IMR-90 (cell line): ENCODE results near the gene NRDC. TPM values are rescaled to one million over a fixed set of nuclear protein-coding genes. Genes with fewer than 3 reads are reported as not detected.

ENCODE experiments used
- ATAC-seq: fragments of 200-7000 bp; cut with Tn5 transposase; 2 replicates; pipeline ENCODE4 v1.9.1; 2020; ENCODE audit warnings: low read depth, mild to moderate bottlenecking, moderate library complexity
- BruUV-seq: library from RNA; stranded (reverse); fragments of 400-500 nt; replicated peaks from 2 replicates; lab custom pipeline; 2021; lab: Mats Ljungman, UMichigan
- CTCF ChIA-PET: fragments of 300-600 bp; formaldehyde crosslinking; extraction: SDS; loops from one replicate; lab custom pipeline; 2021; ENCODE audit warnings: antibody characterized with exemption; lab: Yijun Ruan, JAX
- POLR2A ChIA-PET: fragments of 300-600 bp; sonication (Branson Sonifier 250); formaldehyde crosslinking; loops from one replicate; lab custom pipeline; 2022; ENCODE audit warnings: antibody characterized with exemption; ENCODE audit not compliant: unreplicated experiment; lab: Charles Lee
- DNase-seq: peaks from one replicate; pipeline ENCODE4 v3.0.0; 2013
- H2AFZ ChIP-seq: replicated peaks from 2 replicates; pipeline ENCODE3; 2013; ENCODE audit warnings: low read length, mild to moderate bottlenecking; ENCODE audit not compliant: poor library complexity
- H2AK5ac ChIP-seq: 2 replicates; pipeline ENCODE4 v1.6.1; 2013; ENCODE audit warnings: low read depth, low read length, inconsistent platforms
- H2AK9ac ChIP-seq: replicated peaks from 2 replicates; pipeline ENCODE3; 2013; ENCODE audit warnings: mild to moderate bottlenecking, low read depth, low read length, moderate library complexity; ENCODE audit not compliant: poor library complexity
- H2BK120ac ChIP-seq: 2 replicates; pipeline ENCODE4 v1.6.1; 2013; ENCODE audit warnings: low read depth, low read length, inconsistent platforms
- H2BK15ac ChIP-seq: 3 replicates; pipeline ENCODE4 v1.6.1; 2013; ENCODE audit warnings: low read depth, low read length, inconsistent platforms
- H2BK20ac ChIP-seq: 2 replicates; pipeline ENCODE4 v1.6.1; 2013; ENCODE audit warnings: low read depth, mild to moderate bottlenecking, inconsistent platforms, low read length, moderate library complexity
- H2BK5ac ChIP-seq: 2 replicates; pipeline ENCODE4 v1.6.1; 2013; ENCODE audit warnings: mild to moderate bottlenecking, low read depth, low read length, inconsistent platforms; ENCODE audit not compliant: poor library complexity, severe bottlenecking
- H3K14ac ChIP-seq: replicated peaks from 2 replicates; pipeline ENCODE4 v1.6.1; 2013; ENCODE audit warnings: low read depth, low read length, inconsistent platforms
- H3K18ac ChIP-seq: 2 replicates; pipeline ENCODE4 v1.6.1; 2013; ENCODE audit warnings: low read depth, low read length, control low read depth
- H3K23ac ChIP-seq: 2 replicates; pipeline ENCODE4 v1.6.1; 2013; ENCODE audit warnings: low read depth, low read length, inconsistent platforms
- H3K27ac ChIP-seq: 2 replicates; pipeline ENCODE4 v1.5.1; 2013; ENCODE audit warnings: mild to moderate bottlenecking, control low read depth, low read length; ENCODE audit not compliant: insufficient read depth
- H3K27me3 ChIP-seq: 2 replicates; pipeline ENCODE4 v1.6.1; 2013; ENCODE audit warnings: low read length; ENCODE audit not compliant: control insufficient read depth, insufficient read depth
- H3K36me3 ChIP-seq: 2 replicates; pipeline ENCODE4 v1.6.1; 2013; ENCODE audit warnings: low read length, mixed read lengths; ENCODE audit not compliant: control insufficient read depth, insufficient read depth
- H3K4ac ChIP-seq: 2 replicates; pipeline ENCODE4 v1.6.1; 2013; ENCODE audit warnings: low read depth, low read length, inconsistent platforms
- H3K4me1 ChIP-seq: 2 replicates; pipeline ENCODE4 v1.6.1; 2013; ENCODE audit warnings: low read length, mixed read lengths; ENCODE audit not compliant: control insufficient read depth, insufficient read depth
- H3K4me2 ChIP-seq: 2 replicates; pipeline ENCODE4 v1.6.1; 2013; ENCODE audit warnings: low read depth, mild to moderate bottlenecking, control low read depth, low read length, moderate library complexity
- H3K4me3 ChIP-seq: 2 replicates; pipeline ENCODE4 v1.5.1; 2013; ENCODE audit warnings: low read depth, mild to moderate bottlenecking, control low read depth, low read length, moderate library complexity; ENCODE audit not compliant: insufficient read depth
- H3K56ac ChIP-seq: 2 replicates; pipeline ENCODE4 v1.6.1; 2013; ENCODE audit warnings: low read length, inconsistent platforms; ENCODE audit not compliant: insufficient read depth; ENCODE audit errors: extremely low read depth
- H3K79me1 ChIP-seq, 2 experiments: 2 replicates each; pipeline ENCODE4 v1.6.1; 2013; ENCODE audit warnings: low read length in 2 of 2, inconsistent platforms in 1 of 2, low read depth in 1 of 2
- H3K9ac ChIP-seq: 2 replicates; pipeline ENCODE4 v1.6.1; 2013; ENCODE audit warnings: low read depth, low read length, control low read depth
- H3K9me1 ChIP-seq: 2 replicates; pipeline ENCODE4 v1.6.1; 2013; ENCODE audit warnings: low read length, inconsistent platforms; ENCODE audit not compliant: insufficient read depth
- H3K9me3 ChIP-seq: 2 replicates; pipeline ENCODE4 v1.6.1; 2013; ENCODE audit warnings: low read length; ENCODE audit not compliant: control insufficient read depth, insufficient read depth
- H4K20me1 ChIP-seq: 2 replicates; pipeline ENCODE4 v1.6.1; 2013; ENCODE audit warnings: low read length, inconsistent platforms; ENCODE audit not compliant: insufficient read depth
- H4K5ac ChIP-seq: 2 replicates; pipeline ENCODE4 v1.6.1; 2013; ENCODE audit warnings: mild to moderate bottlenecking, low read depth, low read length, control low read depth
- H4K8ac ChIP-seq, 2 experiments: 2 replicates each; pipeline ENCODE4 v1.6.1; 2013; ENCODE audit warnings: low read depth in 2 of 2, low read length in 2 of 2, control low read depth in 1 of 2, inconsistent platforms in 1 of 2
- H4K91ac ChIP-seq: 2 replicates; pipeline ENCODE4 v1.6.1; 2013; ENCODE audit warnings: low read depth, low read length, inconsistent platforms; ENCODE audit not compliant: insufficient read depth
- MAZ ChIP-seq: IDR thresholded peaks from 2 replicates; pipeline ENCODE4 v1.6.1; 2012; ENCODE audit warnings: low read depth, mild to moderate bottlenecking, low read length, improper control_type of control experiment, moderate library complexity, borderline replicate concordance
- MXI1 ChIP-seq: IDR thresholded peaks from 2 replicates; pipeline ENCODE4 v1.6.1; 2012; ENCODE audit warnings: low read depth, mild to moderate bottlenecking, low read length, moderate library complexity, borderline replicate concordance
- NFE2L2 ChIP-seq: fragments of 150-350 bp; IDR thresholded peaks from 2 replicates; pipeline ENCODE4 v1.6.1; 2016; ENCODE audit warnings: low read depth, mild to moderate bottlenecking, low read length
- POLR2A ChIP-seq: IDR thresholded peaks from 2 replicates; pipeline ENCODE4 v1.6.1; 2012; ENCODE audit warnings: mild to moderate bottlenecking, low read depth, low read length
- RAD21 ChIP-seq: IDR thresholded peaks from 2 replicates; pipeline ENCODE4 v1.6.1; 2012; ENCODE audit warnings: low read length, improper control_type of control experiment
- RCOR1 ChIP-seq: IDR thresholded peaks from 2 replicates; pipeline ENCODE4 v1.6.1; 2012; ENCODE audit warnings: mild to moderate bottlenecking, low read length, improper control_type of control experiment; ENCODE audit not compliant: insufficient replicate concordance
- RFX5 ChIP-seq: IDR thresholded peaks from 2 replicates; pipeline ENCODE4 v1.8.0; 2012; ENCODE audit warnings: low read depth, mild to moderate bottlenecking, low read length, moderate library complexity
- WGBS, 2 experiments: methylation state at CpG; one replicate each; pipeline versions ENCODE4 v1.1.5 to v1.1.7; 2013; ENCODE audit warnings: missing lambda C conversion rate in 2 of 2; ENCODE audit not compliant: insufficient read length in 1 of 2; ENCODE audit errors: extremely low coverage in 2 of 2; 5-methylcytosine and 5-hydroxymethylcytosine counted together
- dilution Hi-C: fragments of 300-500 bp; cut with HindIII; formaldehyde crosslinking; loops from one replicate; pipeline ENCODE4 v1.14.3; 2018; ENCODE audit warnings: low sequenced_read_pairs; ENCODE audit not compliant: unreplicated experiment
- in situ Hi-C: fragments of 300-500 bp; cut with MboI; formaldehyde crosslinking; loops from 3 replicates; pipeline ENCODE4 v1.14.3; 2019; ENCODE audit warnings: low sequenced_read_pairs, inconsistent platforms, mixed read lengths
- intact Hi-C: fragments of 100-400 bp; cut with micrococcal nuclease; formaldehyde crosslinking; loops from 2 replicates; pipeline ENCODE4 v1.10.0; 2022
- microRNA-seq, 2 experiments: library from miRNA; stranded (forward) in 1 of 2; unstranded in 1 of 2; fragments of 10-50 nt in 1 of 2; fragments of <30 nt in 1 of 2; gene quantifications in 1 of 2; microRNA quantifications in 1 of 2; one replicate each; pipeline versions ENCODE3 to v1.1.0; 2013 to 2020; ENCODE audit not compliant: insufficient read depth in 1 of 2, insufficient read length in 1 of 2, unreplicated experiment in 1 of 2
- polyA plus RNA-seq, 3 experiments: library from polyadenylated mRNA; depleted of rRNA; stranded (reverse); fragments of >200 nt; gene quantifications; 2 replicates each; pipeline ENCODE4 v1.2.3, GENCODE V29; 2012; ENCODE audit warnings: low replicate concordance in 1 of 3
- small RNA-seq, 5 experiments: library from RNA; depleted of rRNA; stranded (forward); fragments of <200 nt; gene quantifications; one replicate each; pipeline ENCODE3, GENCODE V24; 2012
- total RNA-seq: library from RNA; depleted of rRNA; stranded (reverse); fragments of >200 nt; gene quantifications from 2 replicates; pipeline ENCODE4 v1.2.3, GENCODE V29; 2012; rRNA removed
- TF ChIP-seq, protein P1 (sequence below): fragments of 150-350 bp; IDR thresholded peaks from 2 replicates; pipeline ENCODE4 v1.6.1; 2016; ENCODE audit warnings: low read depth, mild to moderate bottlenecking, low read length, moderate library complexity, borderline replicate concordance

The NRDC gene
- total and polyA plus RNA-seq, 2 of the 4 experiments (the other 2 are of a cell fraction): 75.8 to 84.7 TPM

GRCh38 chr1:51740652-51741051, 137.9 kb downstream of the NRDC start:
- CTCF ChIA-PET: no interaction called here
- Histone ChIP-seq H2BK20ac (no peak overlapping the region), H3K18ac (no peak overlapping the region), H4K8ac (no peak overlapping the region), H3K36me3 (no peaks in the 10 kb centered on the region), H4K91ac (no peak overlapping the region), H3K27me3 (no peaks in the 10 kb centered on the region), H3K14ac (no peak overlapping the region), H3K79me1 (peaks cover 11 to 22% of the 10 kb centered on the region in 2 experiments), H3K27ac (no peak overlapping the region), H4K20me1 (peaks cover 9% of the 10 kb centered on the region; the same call in 1 of the 2 replicates), H3K9me3 (no peaks in the 10 kb centered on the region), H2BK5ac (no peak overlapping the region), H2AK9ac (no peak overlapping the region), H2BK15ac (no peak overlapping the region), H3K9ac (no peak overlapping the region), H4K5ac (no peak overlapping the region), H3K4me3 (no peak overlapping the region), H3K4me1 (no peaks in the 10 kb centered on the region; the same call in 1 of the 2 replicates), H3K9me1 (no peaks in the 10 kb centered on the region), H2BK120ac (no peak overlapping the region), H3K4ac (no peak overlapping the region), H3K23ac (no peak overlapping the region), H2AK5ac (no peak overlapping the region), H3K56ac (no peak overlapping the region), H3K4me2 (no peak overlapping the region), H2AFZ (no peak overlapping the region)
- intact Hi-C loops: no loop called here
- ATAC-seq: no peak
- DNase-seq: no peak
- POLR2A ChIA-PET: no interaction called here
- TF ChIP-seq RFX5 (no peak), POLR2A (no peak), MXI1 (no peak), MAZ (no peak), RCOR1 (no peak), NFE2L2 (no peak), RAD21 (no peak)
- TF ChIP-seq, protein P1, sequence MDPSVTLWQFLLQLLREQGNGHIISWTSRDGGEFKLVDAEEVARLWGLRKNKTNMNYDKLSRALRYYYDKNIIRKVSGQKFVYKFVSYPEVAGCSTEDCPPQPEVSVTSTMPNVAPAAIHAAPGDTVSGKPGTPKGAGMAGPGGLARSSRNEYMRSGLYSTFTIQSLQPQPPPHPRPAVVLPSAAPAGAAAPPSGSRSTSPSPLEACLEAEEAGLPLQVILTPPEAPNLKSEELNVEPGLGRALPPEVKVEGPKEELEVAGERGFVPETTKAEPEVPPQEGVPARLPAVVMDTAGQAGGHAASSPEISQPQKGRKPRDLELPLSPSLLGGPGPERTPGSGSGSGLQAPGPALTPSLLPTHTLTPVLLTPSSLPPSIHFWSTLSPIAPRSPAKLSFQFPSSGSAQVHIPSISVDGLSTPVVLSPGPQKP: no peak
- in situ Hi-C loops: no loop called here
- no TSS peak for BruUV-seq
- no CpG with 5 or more reads among the region's 3 CpGs for WGBS, 2 experiments
- dilution Hi-C loops: no loop called here

Small RNAs within 50 kb of the gene (microRNA-seq; reads per million reads assigned to microRNA genes)
- gene AL050343.2 (ENCODE audit: insufficient read depth, insufficient read length) (not detected), gene MIR761 (ENCODE audit: unreplicated experiment) (not detected)

Small RNAs within 50 kb of the gene (small RNA-seq; reads per million reads assigned to genes)
- gene AL050343.2: 0 reads per million in 5 experiments

Other genes starting within 250 kb of the NRDC start
- gene RAB3B, start 112.0 kb upstream of the NRDC start, total RNA-seq: 78.5 and 91.9 TPM in 2 replicates
- 31.4 and 33.6 TPM in 2 replicates for gene RAB3B, start 112.0 kb upstream of the NRDC start, polyA plus RNA-seq (2012; rRNA removed)
- 13.1 and 15.2 TPM in 2 replicates for gene KTI12, start 155.1 kb upstream of the NRDC start, total RNA-seq
- 16.3 and 18.3 TPM in 2 replicates for gene KTI12, start 155.1 kb upstream of the NRDC start, polyA plus RNA-seq (2012; rRNA removed)
- gene TXNDC12, start 176.5 kb upstream of the NRDC start, total RNA-seq: 29.9 and 35.3 TPM in 2 replicates
- gene TXNDC12, start 176.5 kb upstream of the NRDC start, polyA plus RNA-seq (2012; rRNA removed): 22.0 and 24.4 TPM in 2 replicates
- 41.2 and 46.4 TPM in 2 replicates for gene BTF3L4, start 177.6 kb upstream of the NRDC start, total RNA-seq
- gene BTF3L4, start 177.6 kb upstream of the NRDC start, polyA plus RNA-seq (2012; rRNA removed): 29.3 and 34.5 TPM in 2 replicates